ENCODE measurements around the gene LCN1. TPM values are rescaled to one million over a fixed set of nuclear protein-coding genes. Genes with fewer than 3 reads are reported as not detected.
"Not testable (repeated sequence)": the region's sequence is repeated elsewhere in the genome, so short reads cannot be mapped to it uniquely, and the experiment has no call there.

The LCN1 gene
- total and polyA plus RNA-seq, 4 donors: not detected

DNA sequence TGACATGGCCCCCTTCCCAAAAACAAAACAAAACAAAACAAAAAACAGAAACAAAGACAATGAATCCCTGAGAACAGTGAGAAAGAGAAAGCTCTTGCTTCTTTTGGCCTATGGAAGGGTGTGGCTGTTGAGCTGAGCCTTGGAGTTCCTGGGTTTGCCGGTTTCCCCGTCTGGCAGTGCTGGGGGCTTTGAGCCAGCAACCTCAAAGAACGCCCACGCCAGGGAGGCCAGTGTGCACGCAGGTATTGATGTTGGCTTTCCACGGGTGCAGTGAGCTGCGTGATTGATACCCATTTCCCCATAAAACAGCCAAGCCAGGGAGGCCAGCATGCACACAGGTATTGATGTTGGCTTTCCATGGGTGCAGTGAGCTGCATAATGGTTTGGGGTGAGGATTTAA, 8.3 kb upstream of the LCN1 start:
- DNase-seq (ENCODE audit: low spot score): no peak
- H3K4me1 ChIP-seq (ENCODE audit: control insufficient read depth in 4 of 4, insufficient read depth in 4 of 4, low read length in 3 of 4): no peaks in the 10 kb centered on the region
- H3K27ac ChIP-seq (ENCODE audit: low read depth in 1 of 2, low read length in 2 of 2): no peak overlapping the region
- TF ChIP-seq, protein P1, sequence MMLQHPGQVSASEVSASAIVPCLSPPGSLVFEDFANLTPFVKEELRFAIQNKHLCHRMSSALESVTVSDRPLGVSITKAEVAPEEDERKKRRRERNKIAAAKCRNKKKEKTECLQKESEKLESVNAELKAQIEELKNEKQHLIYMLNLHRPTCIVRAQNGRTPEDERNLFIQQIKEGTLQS (IDR thresholded peaks at IDR 0.05): no peak
- WGBS: 55% methylated on average over 7 of the region's 7 CpGs
- no peaks in the 10 kb centered on the region for H3K36me3 ChIP-seq (ENCODE audit: control insufficient read depth in 4 of 4, insufficient read depth in 3 of 4, low read depth in 1 of 4, low read length in 3 of 4)
- peaks cover 0 to 2% (median 0%) of the 10 kb centered on the region in 4 donors for H3K27me3 ChIP-seq (ENCODE audit: control insufficient read depth in 4 of 4, insufficient read depth in 4 of 4, low read length in 3 of 4)
- H3K4me3 ChIP-seq (ENCODE audit: low read depth in 1 of 3, low read length in 3 of 3): no peak overlapping the region
- no peak overlapping the region for H3K9ac ChIP-seq (ENCODE audit: low read depth in 1 of 2, low read length in 2 of 2)
- no peaks in the 10 kb centered on the region for H3K9me3 ChIP-seq (ENCODE audit: control insufficient read depth in 4 of 4, low read length in 3 of 4)

DNA sequence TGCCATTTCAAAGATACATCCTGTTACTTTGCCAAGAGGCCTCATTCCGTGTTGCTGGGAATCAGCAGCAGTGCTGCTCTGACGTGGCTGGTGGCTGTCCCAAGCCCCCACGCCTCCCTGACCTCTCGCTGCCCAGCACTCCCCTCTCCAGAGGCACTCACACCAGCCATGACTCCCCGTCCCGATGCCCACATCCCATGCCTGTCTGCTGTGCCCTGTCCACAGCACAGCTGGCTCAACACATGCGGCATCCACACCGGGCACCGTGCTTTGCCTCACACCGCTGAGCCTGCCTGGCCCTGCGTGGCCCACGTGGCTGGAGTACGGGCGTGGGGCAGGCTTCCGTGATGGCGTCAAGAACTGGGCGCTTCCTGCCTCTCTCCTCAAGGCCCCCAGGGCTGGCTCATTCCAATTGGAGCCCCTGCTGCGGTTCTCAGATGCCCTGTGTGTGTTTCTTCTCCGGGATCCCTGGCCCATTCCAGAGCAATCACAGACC, 7.8 kb upstream of the LCN1 start:
- no peaks in the 10 kb centered on the region for H3K9me3 ChIP-seq (ENCODE audit: control insufficient read depth in 4 of 4, low read length in 3 of 4)
- WGBS: 76% methylated on average over 19 of the region's 19 CpGs
- no peak for DNase-seq (ENCODE audit: low spot score)

DNA sequence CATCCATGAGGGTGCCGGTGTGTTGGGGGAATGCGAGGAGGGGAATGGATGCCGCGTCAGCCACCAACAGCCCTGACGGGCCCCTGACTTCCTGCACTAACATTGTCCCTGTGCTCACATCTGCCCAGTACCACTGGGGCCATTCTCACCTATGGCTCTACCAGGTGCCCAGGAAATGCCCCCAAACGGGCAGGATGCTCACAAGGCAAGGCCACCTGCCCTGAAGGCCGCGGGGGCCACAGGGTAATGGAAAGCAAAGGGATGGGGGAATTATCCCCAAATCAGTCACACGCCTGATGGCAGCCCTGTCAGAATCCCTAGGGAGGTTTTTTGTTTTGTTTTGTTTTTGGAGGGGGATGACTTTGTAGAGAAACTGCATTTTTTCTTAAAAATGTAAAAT, 7.3 kb upstream of the LCN1 start:
- WGBS: 86% methylated on average over 9 of the region's 9 CpGs
- not testable (repeated sequence) for H3K27ac ChIP-seq (ENCODE audit: low read depth in 1 of 2, low read length in 2 of 2); H3K4me3 ChIP-seq (ENCODE audit: low read depth in 1 of 3, low read length in 3 of 3); H3K4me1 ChIP-seq (ENCODE audit: control insufficient read depth in 4 of 4, insufficient read depth in 4 of 4, low read length in 3 of 4); H3K9me3 ChIP-seq (ENCODE audit: control insufficient read depth in 4 of 4, low read length in 3 of 4); H3K36me3 ChIP-seq (ENCODE audit: control insufficient read depth in 4 of 4, insufficient read depth in 3 of 4, low read depth in 1 of 4, low read length in 3 of 4); DNase-seq (ENCODE audit: low spot score); H3K9ac ChIP-seq (ENCODE audit: low read depth in 1 of 2, low read length in 2 of 2); H3K27me3 ChIP-seq (ENCODE audit: control insufficient read depth in 4 of 4, insufficient read depth in 4 of 4, low read length in 3 of 4)

More for the DNA sequence above, 7.8 kb upstream of the LCN1 start:
- TF ChIP-seq HNF4A (conservative IDR thresholded peaks at IDR 0.05) (no peak), YY1 (IDR thresholded peaks at IDR 0.05) (no peak), RXRA (IDR thresholded peaks at IDR 0.05) (no peak), JUND (IDR thresholded peaks at IDR 0.05) (no peak), TAF1 (conservative IDR thresholded peaks at IDR 0.05) (no peak), EGR1 (IDR thresholded peaks at IDR 0.05; ENCODE audit: low read depth in 2 of 2) (no peak), FOXA2 (IDR thresholded peaks at IDR 0.05) (no peak), SP1 (IDR thresholded peaks at IDR 0.05) (no peak)
- TF ChIP-seq, protein P2, sequence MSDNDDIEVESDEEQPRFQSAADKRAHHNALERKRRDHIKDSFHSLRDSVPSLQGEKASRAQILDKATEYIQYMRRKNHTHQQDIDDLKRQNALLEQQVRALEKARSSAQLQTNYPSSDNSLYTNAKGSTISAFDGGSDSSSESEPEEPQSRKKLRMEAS (IDR thresholded peaks at IDR 0.05): no peak
- TF ChIP-seq, protein P1 (IDR thresholded peaks at IDR 0.05): no peak
- Histone ChIP-seq H3K27ac (ENCODE audit: low read depth in 1 of 2, low read length in 2 of 2) (no peak overlapping the region), H3K4me1 (ENCODE audit: control insufficient read depth in 4 of 4, insufficient read depth in 4 of 4, low read length in 3 of 4) (no peaks in the 10 kb centered on the region), H3K9ac (ENCODE audit: low read depth in 1 of 2, low read length in 2 of 2) (no peak overlapping the region), H3K4me3 (ENCODE audit: low read depth in 1 of 3, low read length in 3 of 3) (no peak overlapping the region), H3K27me3 (ENCODE audit: control insufficient read depth in 4 of 4, insufficient read depth in 4 of 4, low read length in 3 of 4) (peaks cover 0 to 2% (median 0%) of the 10 kb centered on the region in 4 donors), H3K36me3 (ENCODE audit: control insufficient read depth in 4 of 4, insufficient read depth in 3 of 4, low read depth in 1 of 4, low read length in 3 of 4) (no peaks in the 10 kb centered on the region)

DNA sequence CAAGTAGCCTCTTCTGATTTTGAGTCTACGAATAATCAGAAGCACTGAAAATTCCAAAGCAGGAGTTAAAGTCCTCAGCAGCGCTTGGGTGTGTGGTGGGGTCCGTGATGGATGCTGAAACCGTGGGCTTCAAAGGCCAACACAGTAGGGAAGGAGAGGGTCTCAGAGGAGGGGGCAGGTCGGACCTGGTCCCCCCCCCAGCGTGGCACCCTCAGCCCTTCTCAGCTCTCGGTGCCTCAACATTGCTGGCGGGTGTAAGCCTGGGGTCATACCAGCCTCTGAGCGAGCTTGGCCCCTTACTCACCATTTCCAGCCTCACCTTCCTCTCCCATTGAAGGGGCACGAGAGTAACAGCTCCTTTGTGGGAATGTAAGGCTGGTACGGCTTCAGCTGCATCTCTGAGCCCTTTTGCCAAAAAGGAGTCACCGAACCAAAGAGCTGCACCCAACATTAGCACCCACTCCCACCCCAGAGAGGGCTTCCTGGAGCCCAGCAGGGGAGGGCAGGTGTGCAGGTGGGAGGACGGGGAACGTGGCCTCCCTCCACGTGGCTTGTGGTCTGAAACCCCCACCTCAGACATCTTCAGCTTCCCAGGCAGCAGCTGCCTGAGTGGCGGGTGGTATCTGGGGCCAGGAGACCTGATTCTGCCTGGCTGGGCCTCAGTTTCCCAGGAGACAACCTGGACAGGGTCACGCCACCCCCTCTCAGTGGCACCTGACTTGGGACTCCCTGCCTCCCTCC, 6.7 kb upstream of the LCN1 start:
- Histone ChIP-seq H3K9me3 (ENCODE audit: control insufficient read depth in 4 of 4, low read length in 3 of 4) (no peaks in the 10 kb centered on the region), H3K4me3 (ENCODE audit: low read depth in 1 of 3, low read length in 3 of 3) (no peak overlapping the region), H3K9ac (ENCODE audit: low read depth in 1 of 2, low read length in 2 of 2) (no peak overlapping the region), H3K36me3 (ENCODE audit: control insufficient read depth in 4 of 4, insufficient read depth in 3 of 4, low read depth in 1 of 4, low read length in 3 of 4) (no peaks in the 10 kb centered on the region), H3K27ac (ENCODE audit: low read depth in 1 of 2, low read length in 2 of 2) (no peak overlapping the region), H3K27me3 (ENCODE audit: control insufficient read depth in 4 of 4, insufficient read depth in 4 of 4, low read length in 3 of 4) (peaks cover 0 to 2% (median 0%) of the 10 kb centered on the region in 4 donors), H3K4me1 (ENCODE audit: control insufficient read depth in 4 of 4, insufficient read depth in 4 of 4, low read length in 3 of 4) (no peaks in the 10 kb centered on the region)
- WGBS: 77% methylated on average over 16 of the region's 17 CpGs
- DNase-seq (ENCODE audit: low spot score): no peak
- TF ChIP-seq FOXA1 (IDR thresholded peaks at IDR 0.05) (no peak), EGR1 (IDR thresholded peaks at IDR 0.05; ENCODE audit: low read depth in 2 of 2) (no peak), GABPA (IDR thresholded peaks at IDR 0.05 in 1 of 2, conservative IDR thresholded peaks at IDR 0.05 in 1 of 2) (no peak), YY1 (IDR thresholded peaks at IDR 0.05) (no peak), HNF4A (conservative IDR thresholded peaks at IDR 0.05) (no peak), SP1 (IDR thresholded peaks at IDR 0.05) (no peak)
- TF ChIP-seq, protein P3, sequence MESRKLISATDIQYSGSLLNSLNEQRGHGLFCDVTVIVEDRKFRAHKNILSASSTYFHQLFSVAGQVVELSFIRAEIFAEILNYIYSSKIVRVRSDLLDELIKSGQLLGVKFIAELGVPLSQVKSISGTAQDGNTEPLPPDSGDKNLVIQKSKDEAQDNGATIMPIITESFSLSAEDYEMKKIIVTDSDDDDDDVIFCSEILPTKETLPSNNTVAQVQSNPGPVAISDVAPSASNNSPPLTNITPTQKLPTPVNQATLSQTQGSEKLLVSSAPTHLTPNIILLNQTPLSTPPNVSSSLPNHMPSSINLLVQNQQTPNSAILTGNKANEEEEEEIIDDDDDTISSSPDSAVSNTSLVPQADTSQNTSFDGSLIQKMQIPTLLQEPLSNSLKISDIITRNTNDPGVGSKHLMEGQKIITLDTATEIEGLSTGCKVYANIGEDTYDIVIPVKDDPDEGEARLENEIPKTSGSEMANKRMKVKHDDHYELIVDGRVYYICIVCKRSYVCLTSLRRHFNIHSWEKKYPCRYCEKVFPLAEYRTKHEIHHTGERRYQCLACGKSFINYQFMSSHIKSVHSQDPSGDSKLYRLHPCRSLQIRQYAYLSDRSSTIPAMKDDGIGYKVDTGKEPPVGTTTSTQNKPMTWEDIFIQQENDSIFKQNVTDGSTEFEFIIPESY (IDR thresholded peaks at IDR 0.05): no peak
- TF ChIP-seq, protein P4, sequence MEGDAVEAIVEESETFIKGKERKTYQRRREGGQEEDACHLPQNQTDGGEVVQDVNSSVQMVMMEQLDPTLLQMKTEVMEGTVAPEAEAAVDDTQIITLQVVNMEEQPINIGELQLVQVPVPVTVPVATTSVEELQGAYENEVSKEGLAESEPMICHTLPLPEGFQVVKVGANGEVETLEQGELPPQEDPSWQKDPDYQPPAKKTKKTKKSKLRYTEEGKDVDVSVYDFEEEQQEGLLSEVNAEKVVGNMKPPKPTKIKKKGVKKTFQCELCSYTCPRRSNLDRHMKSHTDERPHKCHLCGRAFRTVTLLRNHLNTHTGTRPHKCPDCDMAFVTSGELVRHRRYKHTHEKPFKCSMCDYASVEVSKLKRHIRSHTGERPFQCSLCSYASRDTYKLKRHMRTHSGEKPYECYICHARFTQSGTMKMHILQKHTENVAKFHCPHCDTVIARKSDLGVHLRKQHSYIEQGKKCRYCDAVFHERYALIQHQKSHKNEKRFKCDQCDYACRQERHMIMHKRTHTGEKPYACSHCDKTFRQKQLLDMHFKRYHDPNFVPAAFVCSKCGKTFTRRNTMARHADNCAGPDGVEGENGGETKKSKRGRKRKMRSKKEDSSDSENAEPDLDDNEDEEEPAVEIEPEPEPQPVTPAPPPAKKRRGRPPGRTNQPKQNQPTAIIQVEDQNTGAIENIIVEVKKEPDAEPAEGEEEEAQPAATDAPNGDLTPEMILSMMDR (IDR thresholded peaks at IDR 0.05; ENCODE audit: low read depth, low read length, missing input control): no peak
